ENCODE measurements around the gene ADD2.

The ADD2 gene

GRCh38 chr2:70746094-70746974 is 21.7 kb downstream of the ADD2 start:
- no peak overlapping the region for H3K18ac ChIP-seq (ENCODE audit: low read length)
- no peak for DNase-seq
- H3K4ac ChIP-seq (ENCODE audit: low read depth, low read length) = peak overlapping the region; percentile 76
- H2AK5ac ChIP-seq (ENCODE audit: low read length) = no peak overlapping the region
- no peak overlapping the region for H2BK5ac ChIP-seq (ENCODE audit: low read length)
- H3K27me3 ChIP-seq (ENCODE audit: insufficient read depth, low read length, poor library complexity) = no peaks in the 10 kb centered on the region
- H3K36me3 ChIP-seq (ENCODE audit: control insufficient read depth, insufficient read depth, low read length) = no peaks in the 10 kb centered on the region
- no peak overlapping the region for H3K4me2 ChIP-seq (ENCODE audit: low read length)
- H3K79me1 ChIP-seq (ENCODE audit: low read length) = peaks cover 10% of the 10 kb centered on the region
- peaks cover 3% of the 10 kb centered on the region for H3K4me1 ChIP-seq (ENCODE audit: control insufficient read depth, low read depth, low read length)
- H3K9ac ChIP-seq (ENCODE audit: low read length) = no peak overlapping the region
- H2BK15ac ChIP-seq (replicated peaks; ENCODE audit: low read depth) = no peak overlapping the region
- no peak overlapping the region for H3K56ac ChIP-seq (ENCODE audit: low read length)
- no peak overlapping the region for H3K4me3 ChIP-seq (ENCODE audit: low read length)
- no peak overlapping the region for H3K27ac ChIP-seq (ENCODE audit: low read depth, low read length)
- H3K23ac ChIP-seq (ENCODE audit: low read length) = no peak overlapping the region
- H3K79me2 ChIP-seq (ENCODE audit: control insufficient read depth, insufficient read depth, low read length) = peaks cover 68% of the 10 kb centered on the region
- H4K8ac ChIP-seq (ENCODE audit: low read depth, low read length) = no peak overlapping the region
- no CpG with 5 or more reads among the region's 5 CpGs for WGBS (ENCODE audit: extremely low coverage, insufficient coverage, low lambda C conversion rate)
- no peak overlapping the region for H2BK120ac ChIP-seq (ENCODE audit: low read depth, low read length)
- no peak overlapping the region for H4K5ac ChIP-seq (ENCODE audit: low read length)

GRCh38 chr2:70745276-70745825 is 22.6 kb downstream of the ADD2 start:
- no peak overlapping the region for H3K4ac ChIP-seq (ENCODE audit: low read depth, low read length)
- H3K4me1 ChIP-seq (ENCODE audit: control insufficient read depth, low read depth, low read length) = peaks cover 3% of the 10 kb centered on the region
- no peak overlapping the region for H3K9ac ChIP-seq (ENCODE audit: low read length)
- DNase-seq = no peak
- H3K23ac ChIP-seq (ENCODE audit: low read length) = no peak overlapping the region
- H3K4me2 ChIP-seq (ENCODE audit: low read length) = no peak overlapping the region
- H4K5ac ChIP-seq (ENCODE audit: low read length) = no peak overlapping the region
- no peak overlapping the region for H2BK120ac ChIP-seq (ENCODE audit: low read depth, low read length)
- H3K56ac ChIP-seq (ENCODE audit: low read length) = no peak overlapping the region
- H3K27ac ChIP-seq (ENCODE audit: low read depth, low read length) = no peak overlapping the region
- no peaks in the 10 kb centered on the region for H3K36me3 ChIP-seq (ENCODE audit: control insufficient read depth, insufficient read depth, low read length)
- no peaks in the 10 kb centered on the region for H3K27me3 ChIP-seq (ENCODE audit: insufficient read depth, low read length, poor library complexity)
- H3K79me1 ChIP-seq (ENCODE audit: low read length) = peaks cover 12% of the 10 kb centered on the region
- H2BK15ac ChIP-seq (replicated peaks; ENCODE audit: low read depth) = no peak overlapping the region
- no peak overlapping the region for H2BK5ac ChIP-seq (ENCODE audit: low read length)
- no peak overlapping the region for H2AK5ac ChIP-seq (ENCODE audit: low read length)
- peaks cover 63% of the 10 kb centered on the region for H3K79me2 ChIP-seq (ENCODE audit: control insufficient read depth, insufficient read depth, low read length)
- WGBS (ENCODE audit: extremely low coverage, insufficient coverage, low lambda C conversion rate) = no CpG with 5 or more reads among the region's 3 CpGs
- no peak overlapping the region for H4K8ac ChIP-seq (ENCODE audit: low read depth, low read length)
- H3K18ac ChIP-seq (ENCODE audit: low read length) = no peak overlapping the region
- no peak overlapping the region for H3K4me3 ChIP-seq (ENCODE audit: low read length)

DNA sequence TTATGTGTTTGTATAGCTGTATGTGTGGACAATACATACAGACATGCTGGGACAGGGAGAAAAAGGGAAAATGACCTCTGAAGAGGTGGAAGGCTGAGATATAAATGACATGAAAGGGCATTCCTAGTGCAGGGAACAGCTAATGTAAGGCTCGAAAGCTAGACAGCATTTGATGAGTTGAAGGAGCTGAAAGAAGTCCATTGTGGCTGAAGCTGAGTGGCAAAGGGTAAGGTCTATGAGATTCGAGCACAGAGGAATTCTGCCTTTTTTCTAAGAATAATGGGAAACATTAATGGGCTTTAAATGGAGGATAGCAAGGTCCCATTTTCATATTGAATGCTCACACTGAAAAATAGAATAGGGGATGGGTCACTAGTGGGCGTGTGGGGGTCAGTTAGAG is 23.6 kb downstream of the ADD2 start:
- Histone ChIP-seq H3K9ac (ENCODE audit: low read length) (no peak overlapping the region), H3K4me3 (ENCODE audit: low read length) (no peak overlapping the region), H4K5ac (ENCODE audit: low read length) (no peak overlapping the region), H2BK5ac (ENCODE audit: low read length) (no peak overlapping the region), H3K79me2 (ENCODE audit: control insufficient read depth, insufficient read depth, low read length) (peaks cover 60% of the 10 kb centered on the region), H2BK15ac (replicated peaks; ENCODE audit: low read depth) (no peak overlapping the region), H2BK120ac (ENCODE audit: low read depth, low read length) (no peak overlapping the region), H2AK5ac (ENCODE audit: low read length) (no peak overlapping the region), H3K27me3 (ENCODE audit: insufficient read depth, low read length, poor library complexity) (no peaks in the 10 kb centered on the region), H4K8ac (ENCODE audit: low read depth, low read length) (no peak overlapping the region), H3K18ac (ENCODE audit: low read length) (no peak overlapping the region), H3K36me3 (ENCODE audit: control insufficient read depth, insufficient read depth, low read length) (no peaks in the 10 kb centered on the region), H3K4me2 (ENCODE audit: low read length) (no peak overlapping the region), H3K56ac (ENCODE audit: low read length) (no peak overlapping the region), H3K27ac (ENCODE audit: low read depth, low read length) (no peak overlapping the region), H3K4ac (ENCODE audit: low read depth, low read length) (no peak overlapping the region), H3K79me1 (ENCODE audit: low read length) (peaks cover 10% of the 10 kb centered on the region), H3K23ac (ENCODE audit: low read length) (no peak overlapping the region), H3K4me1 (ENCODE audit: control insufficient read depth, low read depth, low read length) (peaks cover 3% of the 10 kb centered on the region)
- WGBS (ENCODE audit: extremely low coverage, insufficient coverage, low lambda C conversion rate) = no CpG with 5 or more reads among the region's 3 CpGs
- DNase-seq = no peak

DNA sequence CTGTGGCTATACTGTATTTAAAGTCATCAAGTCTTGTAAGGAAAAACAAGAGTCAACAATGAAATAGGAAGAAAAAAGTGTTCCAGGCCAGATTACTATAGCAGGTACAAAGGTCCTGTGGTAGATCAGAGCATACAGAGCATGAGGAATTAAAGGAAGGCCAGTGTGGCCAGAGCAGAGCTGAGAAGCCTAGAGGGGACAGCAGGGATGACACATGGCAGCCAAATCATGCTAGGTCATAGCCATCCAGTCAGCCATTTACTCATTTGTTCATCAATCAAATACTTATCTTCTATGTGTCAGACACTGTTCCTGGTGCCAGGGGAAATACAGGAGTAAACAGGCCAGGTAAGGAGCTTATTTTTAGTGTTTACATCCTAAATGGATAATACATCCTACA is 24.3 kb downstream of the ADD2 start:
- Histone ChIP-seq H3K27ac (ENCODE audit: low read depth, low read length) (no peak overlapping the region), H3K9ac (ENCODE audit: low read length) (no peak overlapping the region), H3K4me2 (ENCODE audit: low read length) (no peak overlapping the region), H4K8ac (ENCODE audit: low read depth, low read length) (no peak overlapping the region), H2BK15ac (replicated peaks; ENCODE audit: low read depth) (no peak overlapping the region), H3K27me3 (ENCODE audit: insufficient read depth, low read length, poor library complexity) (no peaks in the 10 kb centered on the region), H3K36me3 (ENCODE audit: control insufficient read depth, insufficient read depth, low read length) (no peaks in the 10 kb centered on the region), H2BK120ac (ENCODE audit: low read depth, low read length) (no peak overlapping the region), H3K56ac (ENCODE audit: low read length) (no peak overlapping the region), H3K79me1 (ENCODE audit: low read length) (peaks cover 10% of the 10 kb centered on the region), H3K4me1 (ENCODE audit: control insufficient read depth, low read depth, low read length) (peaks cover 3% of the 10 kb centered on the region), H3K4ac (ENCODE audit: low read depth, low read length) (no peak overlapping the region), H3K23ac (ENCODE audit: low read length) (no peak overlapping the region), H3K79me2 (ENCODE audit: control insufficient read depth, insufficient read depth, low read length) (peaks cover 60% of the 10 kb centered on the region), H2AK5ac (ENCODE audit: low read length) (no peak overlapping the region), H3K18ac (ENCODE audit: low read length) (no peak overlapping the region), H3K4me3 (ENCODE audit: low read length) (no peak overlapping the region), H2BK5ac (ENCODE audit: low read length) (no peak overlapping the region), H4K5ac (ENCODE audit: low read length) (no peak overlapping the region)
- DNase-seq = peak; percentile 51

DNA sequence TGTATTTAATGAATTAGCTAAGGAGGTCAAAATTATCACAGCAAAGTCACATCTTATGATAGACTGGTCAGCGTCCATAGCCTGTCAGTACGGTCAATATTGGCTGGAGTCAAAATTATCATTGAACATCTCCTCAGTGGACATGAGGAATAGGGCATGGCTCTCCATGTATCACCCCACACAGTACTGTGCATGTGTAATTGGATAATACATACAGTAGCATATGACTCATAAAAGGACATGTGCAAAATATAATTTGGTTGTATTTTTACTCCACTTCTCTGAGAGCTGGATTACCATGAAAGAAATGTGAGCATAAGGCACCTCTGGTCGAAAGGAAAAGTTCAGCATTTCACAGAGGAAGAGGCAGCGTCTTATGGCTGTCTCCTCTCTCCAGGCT is 24.9 kb downstream of the ADD2 start:
- Histone ChIP-seq H3K9ac (ENCODE audit: low read length) (no peak overlapping the region), H3K18ac (ENCODE audit: low read length) (no peak overlapping the region), H4K5ac (ENCODE audit: low read length) (no peak overlapping the region), H3K4me1 (ENCODE audit: control insufficient read depth, low read depth, low read length) (peaks cover 5% of the 10 kb centered on the region), H2AK5ac (ENCODE audit: low read length) (no peak overlapping the region), H3K23ac (ENCODE audit: low read length) (no peak overlapping the region), H4K8ac (ENCODE audit: low read depth, low read length) (no peak overlapping the region), H2BK15ac (replicated peaks; ENCODE audit: low read depth) (no peak overlapping the region), H3K27ac (ENCODE audit: low read depth, low read length) (no peak overlapping the region), H3K4ac (ENCODE audit: low read depth, low read length) (no peak overlapping the region), H3K56ac (ENCODE audit: low read length) (no peak overlapping the region), H3K4me2 (ENCODE audit: low read length) (no peak overlapping the region), H2BK5ac (ENCODE audit: low read length) (no peak overlapping the region), H2BK120ac (ENCODE audit: low read depth, low read length) (no peak overlapping the region), H3K79me1 (ENCODE audit: low read length) (peaks cover 12% of the 10 kb centered on the region), H3K79me2 (ENCODE audit: control insufficient read depth, insufficient read depth, low read length) (peaks cover 59% of the 10 kb centered on the region), H3K27me3 (ENCODE audit: insufficient read depth, low read length, poor library complexity) (no peaks in the 10 kb centered on the region), H3K4me3 (ENCODE audit: low read length) (no peak overlapping the region), H3K36me3 (ENCODE audit: control insufficient read depth, insufficient read depth, low read length) (no peaks in the 10 kb centered on the region)
- no peak for DNase-seq
- WGBS (ENCODE audit: extremely low coverage, insufficient coverage, low lambda C conversion rate) = no CpG with 5 or more reads among the region's 4 CpGs

Data from mesendoderm (in vitro differentiated cells).